ENCODE results near the gene FBXO33. TPM values are rescaled to one million over a fixed set of nuclear protein-coding genes. Genes with fewer than 3 reads are reported as not detected.
A peak's percentile ranks its signal among the peaks of the same experiment; 100 is the strongest.

Gene FBXO33
- total RNA-seq = 15.0 and 18.1 TPM in 2 replicates

- peak; percentile 91 to 97 for DNase-seq (ENCODE audit: low read depth in 2 of 2)
Measured at GRCh38 chr14:39432179-39432618, at the start of gene FBXO33. Gene FBXO33, minus strand, starts transcription at chr14:39432433. Its CDS starts 271 bp downstream, at chr14:39432162.

GRCh38 chr14:39474416-39474911 lies 42.2 kb upstream of the FBXO33 start:
- no peak for DNase-seq (ENCODE audit: low read depth in 2 of 2)

- DNase-seq (ENCODE audit: low read depth in 2 of 2) = no peak
Measured at GRCh38 chr14:39472078-39472477, 39.8 kb upstream of the FBXO33 start.

GRCh38 chr14:39469094-39469710 lies 37.0 kb upstream of the FBXO33 start:
- DNase-seq (ENCODE audit: low read depth in 2 of 2) = peak in 1 of 2 donors; percentile 34

- peak in 1 of 2 donors; percentile 33 for DNase-seq (ENCODE audit: low read depth in 2 of 2)
Measured at GRCh38 chr14:39467889-39468524, 35.8 kb upstream of the FBXO33 start.

- DNase-seq (ENCODE audit: low read depth in 2 of 2) = no peak
Measured at GRCh38 chr14:39459795-39460478, 27.7 kb upstream of the FBXO33 start.

- DNase-seq (ENCODE audit: low read depth in 2 of 2) = no peak
Measured at GRCh38 chr14:39456702-39457250, 24.5 kb upstream of the FBXO33 start.

GRCh38 chr14:39454906-39455539 lies 22.8 kb upstream of the FBXO33 start:
- DNase-seq (ENCODE audit: low read depth in 2 of 2) = no peak

- DNase-seq (ENCODE audit: low read depth in 2 of 2) = no peak
Measured at GRCh38 chr14:39452680-39453079, 20.4 kb upstream of the FBXO33 start.

- no peak for DNase-seq (ENCODE audit: low read depth in 2 of 2)
Measured at GRCh38 chr14:39451811-39452210, 19.6 kb upstream of the FBXO33 start.

- DNase-seq (ENCODE audit: low read depth in 2 of 2) = no peak
Measured at GRCh38 chr14:39447175-39447661, 15.0 kb upstream of the FBXO33 start.

GRCh38 chr14:39446131-39446744 lies 14.0 kb upstream of the FBXO33 start:
- no peak for DNase-seq (ENCODE audit: low read depth in 2 of 2)

- DNase-seq (ENCODE audit: low read depth in 2 of 2) = no peak
Measured at GRCh38 chr14:39442293-39442692, 10.1 kb upstream of the FBXO33 start.

- no peak for DNase-seq (ENCODE audit: low read depth in 2 of 2)
Measured at GRCh38 chr14:39441805-39442204, 9.6 kb upstream of the FBXO33 start.

GRCh38 chr14:39440975-39441374 lies 8.7 kb upstream of the FBXO33 start:
- no peak for DNase-seq (ENCODE audit: low read depth in 2 of 2)

- DNase-seq (ENCODE audit: low read depth in 2 of 2) = no peak
Measured at GRCh38 chr14:39435241-39435640, 3.0 kb upstream of the FBXO33 start.

GRCh38 chr14:39434401-39434800 lies 2.2 kb upstream of the FBXO33 start:
- no peak for DNase-seq (ENCODE audit: low read depth in 2 of 2)

- no peak for DNase-seq (ENCODE audit: low read depth in 2 of 2)
Measured at GRCh38 chr14:39433452-39433813, 1.2 kb upstream of the FBXO33 start.

- DNase-seq (ENCODE audit: low read depth in 2 of 2) = peak; percentile 56 to 83
Measured at GRCh38 chr14:39432619-39433451, 602 bp upstream of the FBXO33 start.
